Prostate gland (tissue), 2 donors: ENCODE results near the gene OR2AG2.

Experiments used
- CTCF ChIP-seq, 4 experiments: fragments of 200-600 bp in 2 of 4; fragments of 450-650 bp in 2 of 4; sonication (generic) in 2 of 4; IDR thresholded peaks; 1 replicate in 3 of 4; 2 replicates in 1 of 4; pipeline ENCODE4 v1.5.1; 2016 to 2019; ENCODE audit warnings: antibody characterized with exemption in 4 of 4, mild to moderate bottlenecking in 2 of 4, moderate library complexity in 2 of 4
- POLR2A ChIP-seq: fragments of 450-650 bp; IDR thresholded peaks from one replicate; pipeline ENCODE4 v1.6.1; 2016; ENCODE audit warnings: antibody characterized with exemption, mild to moderate bottlenecking

DNA sequence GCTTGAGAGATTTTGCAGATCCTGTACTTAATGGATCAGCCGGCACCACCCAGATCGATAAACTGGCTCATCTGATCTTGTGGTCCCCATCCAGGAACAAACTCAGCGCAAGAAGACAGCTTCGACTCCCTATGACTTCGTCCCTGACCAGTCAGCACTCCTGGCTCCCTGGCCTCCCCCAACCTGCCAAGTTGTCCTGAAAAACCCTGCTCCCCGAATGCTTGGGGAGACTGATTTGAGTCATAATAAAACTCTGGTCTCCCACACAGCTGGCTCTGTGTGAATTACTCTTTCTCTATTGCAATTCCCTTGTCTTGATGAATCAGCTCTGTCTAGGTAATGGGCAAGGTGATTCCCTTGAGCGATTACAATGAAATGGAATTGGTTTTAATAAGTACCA is 29.5 kb downstream of the OR2AG2 start:
- TF ChIP-seq CTCF (IDR thresholded peaks at IDR 0.05) = no peak
- TF ChIP-seq POLR2A = no peak
